GM13976 (cell line): ENCODE data around the gene KCNMA1.

ENCODE experiments used
- DNase-seq: peaks from one replicate; pipeline ENCODE4 v3.0.0; 2012; ENCODE audit warnings: low spot score
- in situ Hi-C: fragments of 300-500 bp; cut with MboI; formaldehyde crosslinking; loops from one replicate; pipeline ENCODE4 v1.12.0; 2022; ENCODE audit warnings: low sequenced_read_pairs, mixed read lengths, inconsistent platforms; ENCODE audit not compliant: unreplicated experiment
- TF ChIP-seq, protein P1 (sequence below): IDR thresholded peaks from 2 replicates; pipeline ENCODE4 v1.5.1; 2012; ENCODE audit warnings: borderline replicate concordance, mild to moderate bottlenecking; ENCODE audit not compliant: insufficient read depth; ENCODE audit errors: extremely low read depth, missing control alignments, control extremely low read depth

KCNMA1 gene

DNA sequence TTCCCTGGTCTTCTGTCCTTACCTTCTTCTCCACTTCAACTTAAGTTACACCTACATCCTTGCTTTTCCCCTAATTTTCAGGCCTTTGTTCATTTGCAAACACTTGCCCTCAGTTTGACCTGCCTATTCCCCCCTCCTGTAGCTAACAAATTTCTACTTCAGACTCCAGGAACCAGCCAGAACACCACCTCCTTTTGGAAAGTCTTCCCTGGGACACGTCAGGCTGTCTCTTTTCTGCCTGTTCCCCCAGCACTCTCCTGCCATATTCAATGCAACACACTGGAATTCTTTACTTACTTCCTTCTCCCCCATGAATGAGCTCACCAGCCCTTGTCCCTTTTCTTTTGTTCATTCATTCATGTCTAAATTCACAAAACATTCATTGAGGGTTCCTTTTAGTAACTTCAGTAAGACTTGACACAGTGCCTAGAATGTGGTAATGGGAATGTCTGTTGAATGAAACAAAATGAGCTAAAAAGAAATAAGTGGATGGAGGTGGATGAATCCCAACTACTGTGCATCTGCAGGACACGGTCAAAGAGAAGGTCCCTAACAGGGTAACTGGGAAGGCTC lies 478.0 kb downstream of the KCNMA1 start:
- TF ChIP-seq, protein P1, sequence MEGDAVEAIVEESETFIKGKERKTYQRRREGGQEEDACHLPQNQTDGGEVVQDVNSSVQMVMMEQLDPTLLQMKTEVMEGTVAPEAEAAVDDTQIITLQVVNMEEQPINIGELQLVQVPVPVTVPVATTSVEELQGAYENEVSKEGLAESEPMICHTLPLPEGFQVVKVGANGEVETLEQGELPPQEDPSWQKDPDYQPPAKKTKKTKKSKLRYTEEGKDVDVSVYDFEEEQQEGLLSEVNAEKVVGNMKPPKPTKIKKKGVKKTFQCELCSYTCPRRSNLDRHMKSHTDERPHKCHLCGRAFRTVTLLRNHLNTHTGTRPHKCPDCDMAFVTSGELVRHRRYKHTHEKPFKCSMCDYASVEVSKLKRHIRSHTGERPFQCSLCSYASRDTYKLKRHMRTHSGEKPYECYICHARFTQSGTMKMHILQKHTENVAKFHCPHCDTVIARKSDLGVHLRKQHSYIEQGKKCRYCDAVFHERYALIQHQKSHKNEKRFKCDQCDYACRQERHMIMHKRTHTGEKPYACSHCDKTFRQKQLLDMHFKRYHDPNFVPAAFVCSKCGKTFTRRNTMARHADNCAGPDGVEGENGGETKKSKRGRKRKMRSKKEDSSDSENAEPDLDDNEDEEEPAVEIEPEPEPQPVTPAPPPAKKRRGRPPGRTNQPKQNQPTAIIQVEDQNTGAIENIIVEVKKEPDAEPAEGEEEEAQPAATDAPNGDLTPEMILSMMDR: no peak
- in situ Hi-C loops: no loop called here
- no peak for DNase-seq

GRCh38 chr10:77158666-77159065 lies 478.9 kb downstream of the KCNMA1 start:
- in situ Hi-C loops: no loop called here
- TF ChIP-seq, protein P1: no peak
- no peak for DNase-seq

GRCh38 chr10:77157248-77158019 lies 480.2 kb downstream of the KCNMA1 start:
- in situ Hi-C loops: no loop called here
- TF ChIP-seq, protein P1: no peak
- DNase-seq: no peak

DNA sequence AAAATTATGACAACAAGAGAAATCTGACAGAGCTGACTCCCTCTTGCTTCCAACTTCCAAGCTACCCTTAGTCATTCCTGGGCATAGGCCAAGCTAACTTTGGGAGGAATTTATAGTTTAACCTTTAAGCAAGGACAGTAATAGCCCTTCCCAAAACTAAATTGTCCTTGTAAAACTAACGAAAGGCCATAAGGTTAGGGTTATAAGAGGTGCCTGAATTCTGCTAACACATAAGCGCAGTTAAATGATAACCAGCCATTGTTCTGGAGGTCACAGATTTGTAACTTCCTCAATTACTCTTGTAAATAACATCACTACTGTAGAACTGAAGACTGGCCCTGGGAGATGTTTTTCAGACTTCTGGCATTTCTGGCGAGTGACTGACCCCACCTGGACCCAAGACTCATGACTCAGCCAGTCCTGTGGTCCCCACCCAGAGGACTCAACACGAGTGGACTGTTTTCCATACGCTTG lies 481.2 kb downstream of the KCNMA1 start:
- TF ChIP-seq, protein P1: no peak
- no peak for DNase-seq
- in situ Hi-C loops: no loop called here

- in situ Hi-C loops: no loop called here
- TF ChIP-seq, protein P1: no peak
- no peak for DNase-seq
Observed at GRCh38 chr10:77152256-77152655, 485.4 kb downstream of the KCNMA1 start.

GRCh38 chr10:77151408-77151807 lies 486.2 kb downstream of the KCNMA1 start:
- TF ChIP-seq, protein P1: no peak
- in situ Hi-C loops: no loop called here
- no peak for DNase-seq
